ENCODE data around the gene FRG2C. TPM values are rescaled to one million over a fixed set of nuclear protein-coding genes. Genes with fewer than 3 reads are reported as not detected.
A peak's percentile ranks its signal among the peaks of the same experiment; 100 is the strongest.
"Not testable (repeated sequence)": the region's sequence is repeated elsewhere in the genome, so short reads cannot be mapped to it uniquely, and the experiment has no call there.

Gene FRG2C
- not detected for total RNA-seq

DNA sequence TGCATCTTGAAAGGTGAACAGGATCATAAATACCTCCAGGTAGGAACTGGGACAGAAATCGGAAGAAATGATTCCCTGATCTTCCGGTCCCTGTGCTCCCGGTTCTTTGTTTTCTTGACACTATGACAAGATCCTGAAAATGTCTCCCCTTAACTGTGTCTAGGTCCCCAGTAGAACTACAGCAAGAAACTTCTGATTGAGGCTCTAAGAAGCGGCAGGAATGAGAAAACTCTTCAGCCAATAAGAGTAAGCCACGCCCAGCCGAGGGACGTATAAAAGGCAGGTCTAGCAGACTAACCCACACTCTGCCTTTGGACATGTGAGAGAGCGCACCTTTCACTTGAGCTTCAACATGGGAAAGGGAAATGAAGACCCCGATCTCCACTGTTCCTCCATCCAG is at the start of gene FRG2C:
FRG2C (plus strand) TSS at position 301 of the 400 bp plus-strand sequence; CDS start at position 353, 52 bp downstream.
- peaks cover 23% of the 10 kb centered on the region for H3K27me3 Mint-ChIP-seq
- not testable (repeated sequence) for H3K27ac Mint-ChIP-seq; H3K4me3 Mint-ChIP-seq; H3K36me3 Mint-ChIP-seq (ENCODE audit: low read depth); ATAC-seq (replicated peaks); H3K4me1 Mint-ChIP-seq; H3K9me3 Mint-ChIP-seq

DNA sequence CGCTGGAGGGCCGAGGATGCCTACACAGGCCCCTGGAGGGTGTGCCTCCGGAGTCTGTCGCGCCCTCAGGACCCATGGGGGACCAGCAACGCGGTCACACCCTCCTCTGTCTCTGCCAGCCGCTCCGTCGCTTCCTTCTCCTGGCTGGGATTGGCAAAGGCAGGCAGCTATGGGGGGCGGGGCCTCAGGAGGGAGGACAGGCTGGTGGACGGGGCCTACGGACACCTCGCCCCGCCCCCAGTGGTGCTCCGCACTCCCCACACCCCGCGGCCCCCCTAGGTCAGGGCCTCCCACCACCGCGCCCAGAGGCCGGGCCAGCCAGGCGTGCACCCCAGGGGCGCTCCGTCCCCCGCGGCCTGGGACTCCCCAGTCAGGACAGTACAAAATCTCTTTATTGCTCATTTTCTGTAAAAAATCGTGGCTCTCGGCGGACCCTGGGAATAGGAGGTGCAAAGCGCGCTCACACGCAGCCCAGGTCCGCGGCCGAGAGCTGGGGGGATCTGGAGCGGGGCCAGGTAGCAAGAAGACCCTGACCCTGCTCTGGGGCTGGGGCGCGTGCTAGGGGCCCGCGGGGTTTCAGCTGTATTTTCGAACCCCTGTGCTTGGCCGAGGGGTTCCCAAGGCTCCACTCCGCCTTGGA is 45.3 kb upstream of the FRG2C start:
- H3K27me3 Mint-ChIP-seq; ATAC-seq (replicated peaks); H3K27ac Mint-ChIP-seq; H3K4me3 Mint-ChIP-seq; H3K9me3 Mint-ChIP-seq; H3K4me1 Mint-ChIP-seq; H3K36me3 Mint-ChIP-seq (ENCODE audit: low read depth): not testable (repeated sequence)

DNA sequence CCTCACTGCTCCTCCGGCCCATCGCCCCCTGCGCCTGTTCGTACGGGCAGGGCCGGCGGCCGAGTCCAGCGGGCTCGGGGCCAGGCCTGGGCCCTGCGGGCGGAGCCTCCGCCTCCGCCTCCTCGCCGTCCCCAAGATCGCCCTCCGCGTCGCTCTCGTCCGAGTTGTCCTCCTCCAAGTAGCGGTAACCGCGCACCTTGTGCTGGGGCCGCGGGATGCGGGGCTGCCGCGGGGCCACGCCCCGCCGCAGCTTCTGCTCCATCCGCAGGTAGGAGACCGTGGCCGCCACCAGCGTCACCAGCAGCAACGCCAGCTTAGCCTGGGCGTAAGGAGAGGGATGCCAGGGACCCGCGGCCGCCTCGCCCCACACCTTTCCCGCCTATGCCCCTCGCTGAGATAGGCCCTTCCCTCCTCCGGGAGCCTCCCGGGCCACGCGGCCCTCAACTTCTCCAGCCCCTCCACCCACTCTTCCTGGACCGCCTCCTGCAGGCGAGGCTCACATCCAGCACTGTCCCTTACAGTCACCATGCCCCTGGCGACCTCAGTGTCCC is 44.6 kb upstream of the FRG2C start:
- H3K27me3 Mint-ChIP-seq; H3K36me3 Mint-ChIP-seq (ENCODE audit: low read depth): not testable (repeated sequence)
- peak overlapping the region; percentile 9 for H3K4me3 Mint-ChIP-seq

DNA sequence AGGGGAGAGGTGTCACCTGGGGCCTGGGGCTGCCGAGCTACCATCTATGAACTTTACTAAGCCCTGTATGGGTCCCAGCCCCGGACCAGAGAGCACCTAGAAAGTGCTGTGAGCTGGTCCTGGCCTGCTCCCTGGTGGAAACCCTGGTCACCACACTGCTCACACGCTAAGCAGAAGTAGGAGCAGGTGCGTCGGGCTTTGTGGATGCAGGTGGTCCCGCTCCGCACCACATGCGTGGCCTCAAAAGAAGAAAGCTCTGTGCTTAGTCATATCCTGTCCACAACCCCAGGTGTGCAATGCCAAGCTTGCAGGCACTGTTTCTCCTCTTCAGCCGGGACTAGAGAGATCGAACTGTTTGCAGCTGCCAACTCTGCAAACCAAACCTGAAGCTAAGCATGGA is 42.4 kb upstream of the FRG2C start:
- not testable (repeated sequence) for H3K36me3 Mint-ChIP-seq (ENCODE audit: low read depth); H3K27ac Mint-ChIP-seq; ATAC-seq (replicated peaks); H3K9me3 Mint-ChIP-seq; H3K4me1 Mint-ChIP-seq; H3K27me3 Mint-ChIP-seq; H3K4me3 Mint-ChIP-seq

More for the DNA sequence above, 44.6 kb upstream of the FRG2C start:
- not testable (repeated sequence) for H3K9me3 Mint-ChIP-seq; H3K27ac Mint-ChIP-seq; ATAC-seq (replicated peaks); H3K4me1 Mint-ChIP-seq

DNA sequence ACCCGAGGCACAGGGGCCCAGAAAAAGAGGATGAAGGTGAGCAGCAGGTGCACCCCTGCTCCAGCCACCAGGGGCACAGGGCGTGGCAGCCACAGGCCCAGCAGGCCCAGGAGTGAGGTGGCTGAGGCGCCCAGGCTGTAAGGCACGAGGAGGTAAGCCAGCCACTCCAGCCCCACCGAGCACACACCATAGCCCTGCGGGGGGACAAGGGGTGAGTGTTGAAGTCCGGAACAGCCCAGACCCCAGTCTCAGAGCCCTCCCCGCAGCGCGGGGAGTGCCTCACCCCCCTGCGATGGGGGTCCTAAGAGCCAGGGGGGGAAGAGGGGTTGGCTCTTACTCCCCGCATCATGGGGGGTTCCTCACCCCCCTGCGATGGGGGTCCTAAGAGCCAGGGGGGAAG is 40.5 kb upstream of the FRG2C start:
- H3K4me3 Mint-ChIP-seq; H3K9me3 Mint-ChIP-seq; H3K27me3 Mint-ChIP-seq; ATAC-seq (replicated peaks); H3K4me1 Mint-ChIP-seq; H3K27ac Mint-ChIP-seq; H3K36me3 Mint-ChIP-seq (ENCODE audit: low read depth): not testable (repeated sequence)

DNA sequence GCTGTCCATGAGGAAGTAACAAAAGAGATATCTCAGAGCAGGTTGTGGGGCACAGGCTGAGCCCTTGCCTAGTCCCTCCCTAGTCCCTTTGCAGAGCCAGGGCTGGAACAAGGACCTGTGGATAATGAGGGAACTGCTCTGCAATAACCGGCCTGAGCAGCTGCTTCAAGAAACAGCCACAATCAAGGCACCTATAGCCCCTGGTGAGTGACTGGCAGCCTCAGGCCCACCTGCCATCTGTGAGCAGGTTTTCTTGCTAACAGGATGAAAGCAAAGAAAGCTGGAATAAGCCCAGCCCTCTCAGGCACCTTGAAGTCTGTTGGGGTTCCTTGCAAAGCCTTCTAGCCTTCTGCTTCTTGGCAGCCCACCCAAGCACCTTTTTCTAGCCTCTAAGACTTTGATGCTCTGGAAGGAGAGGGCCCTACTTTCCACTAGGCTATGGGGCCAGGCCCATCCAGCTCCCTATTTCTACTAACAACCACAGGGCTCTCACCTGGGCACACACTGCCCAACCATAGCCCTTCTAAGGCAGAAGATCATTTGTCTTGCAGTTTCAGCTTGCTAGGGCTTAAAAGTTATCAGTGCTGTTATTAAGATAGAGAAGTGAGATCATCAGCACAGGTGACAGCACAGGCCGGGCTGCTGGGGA is 33.1 kb upstream of the FRG2C start:
- not testable (repeated sequence) for H3K4me1 Mint-ChIP-seq; H3K27ac Mint-ChIP-seq; H3K4me3 Mint-ChIP-seq; H3K9me3 Mint-ChIP-seq; H3K27me3 Mint-ChIP-seq; ATAC-seq (replicated peaks); H3K36me3 Mint-ChIP-seq (ENCODE audit: low read depth)

DNA sequence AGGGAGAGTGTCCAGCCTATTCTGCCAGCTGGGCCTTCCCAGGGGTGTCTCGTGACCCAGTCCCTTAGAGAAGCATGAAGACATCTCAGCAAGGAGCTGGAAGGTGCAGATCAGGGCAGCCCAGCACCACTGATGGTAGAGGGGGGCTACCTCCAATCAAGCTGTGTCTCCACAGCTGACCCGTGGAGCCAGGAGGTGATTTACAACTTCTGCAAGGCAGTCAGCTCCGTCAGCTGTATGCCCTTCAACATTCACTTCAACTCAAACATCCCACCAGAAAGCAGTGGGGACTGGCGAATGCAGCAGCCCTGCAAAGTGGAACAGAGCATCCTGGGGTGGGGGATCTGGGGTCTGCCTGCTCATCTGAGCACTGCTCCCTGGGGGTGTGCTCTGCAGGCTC is 32.6 kb upstream of the FRG2C start:
- Mint-ChIP-seq H3K27me3 (peaks cover 3% of the 10 kb centered on the region), H3K36me3 (ENCODE audit: low read depth) (no peaks in the 10 kb centered on the region), H3K9me3 (no peaks in the 10 kb centered on the region), H3K4me3 (no peak overlapping the region), H3K27ac (no peak overlapping the region), H3K4me1 (no peaks in the 10 kb centered on the region)
- no peak for ATAC-seq (replicated peaks)

DNA sequence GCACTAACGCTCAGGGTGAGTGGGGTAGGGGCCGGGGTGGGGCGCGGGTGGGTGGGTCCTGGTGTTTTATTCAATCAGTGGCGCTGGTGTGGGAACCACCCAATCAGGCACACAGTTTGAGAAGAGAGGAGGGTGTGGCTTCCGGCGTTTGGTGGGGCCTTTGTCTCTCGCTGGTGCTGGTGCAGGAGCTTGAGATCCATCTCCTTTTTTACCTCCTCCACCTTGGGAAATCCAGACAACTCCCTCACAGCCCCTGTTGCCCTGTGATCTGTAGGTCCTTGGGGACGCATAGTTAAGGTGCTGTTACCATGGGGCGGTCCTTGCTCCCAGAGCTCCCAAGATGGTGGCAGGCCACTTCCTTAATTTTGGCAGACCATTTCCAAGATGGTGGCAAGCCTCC is 25.2 kb upstream of the FRG2C start:
- not testable (repeated sequence) for H3K36me3 Mint-ChIP-seq (ENCODE audit: low read depth); ATAC-seq (replicated peaks); H3K9me3 Mint-ChIP-seq; H3K27me3 Mint-ChIP-seq; H3K4me1 Mint-ChIP-seq; H3K27ac Mint-ChIP-seq; H3K4me3 Mint-ChIP-seq

DNA sequence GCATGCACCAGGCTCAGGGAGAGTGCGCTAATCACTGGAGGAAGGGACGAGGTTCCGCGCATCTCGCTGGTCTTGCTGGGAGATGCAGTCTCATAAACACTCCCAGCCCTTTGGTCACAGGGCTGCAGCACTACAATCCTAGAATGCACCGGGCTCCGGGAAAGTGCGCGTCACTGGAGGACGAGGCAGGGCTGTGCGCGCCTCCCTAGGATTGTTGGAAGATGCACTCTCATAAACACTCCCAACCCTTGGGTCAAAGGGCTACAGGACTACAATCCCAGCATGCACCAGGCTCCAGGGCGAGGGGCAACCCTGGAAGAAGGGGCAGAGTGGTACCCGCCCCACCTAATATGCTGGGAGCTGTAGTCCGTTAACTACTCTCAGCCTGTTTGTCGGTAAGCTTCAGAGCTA is 23.0 kb upstream of the FRG2C start:
- not testable (repeated sequence) for H3K9me3 Mint-ChIP-seq; ATAC-seq (replicated peaks); H3K4me1 Mint-ChIP-seq; H3K36me3 Mint-ChIP-seq (ENCODE audit: low read depth); H3K27ac Mint-ChIP-seq; H3K27me3 Mint-ChIP-seq
- H3K4me3 Mint-ChIP-seq, result peak overlapping the region; percentile 63

DNA sequence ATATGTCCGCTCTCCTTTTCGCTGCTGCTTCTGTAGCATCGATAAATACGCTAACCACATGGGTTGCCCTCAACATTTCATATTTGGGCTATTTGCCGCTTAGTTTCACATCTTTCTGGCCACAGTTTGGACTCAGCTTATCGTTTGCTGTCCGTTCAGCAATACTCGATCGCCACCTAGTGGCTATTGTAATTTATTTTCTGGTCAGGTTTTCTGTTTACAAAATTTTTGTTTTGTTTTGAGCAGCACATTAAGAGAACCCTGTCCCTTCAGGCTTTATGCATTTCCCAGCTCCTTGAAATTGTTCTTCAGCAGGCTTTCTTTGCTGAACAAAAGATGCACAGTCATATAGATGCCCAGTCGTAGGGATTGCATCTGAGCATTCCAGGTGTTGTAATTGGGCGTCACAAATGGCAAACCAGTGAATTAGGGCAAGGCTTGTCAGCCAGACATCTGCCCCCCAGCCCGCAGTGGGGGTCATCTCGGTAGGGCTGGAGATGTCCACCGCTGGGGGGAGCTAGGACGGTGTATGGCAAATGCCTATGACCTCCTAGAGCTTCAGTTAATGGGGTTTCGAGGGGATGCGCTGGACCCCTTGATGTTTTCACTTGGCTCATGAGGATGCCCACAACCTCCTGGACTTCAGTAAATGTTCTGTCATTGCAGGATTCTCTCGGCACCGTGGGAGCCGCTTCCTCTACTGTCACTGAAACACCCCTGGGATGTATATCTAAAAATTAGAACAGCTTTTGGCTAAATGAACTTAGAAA is 20.9 kb upstream of the FRG2C start:
- H3K27me3 Mint-ChIP-seq; H3K9me3 Mint-ChIP-seq; H3K4me1 Mint-ChIP-seq; H3K36me3 Mint-ChIP-seq (ENCODE audit: low read depth); H3K27ac Mint-ChIP-seq; ATAC-seq (replicated peaks): not testable (repeated sequence)
- H3K4me3 Mint-ChIP-seq, result peak overlapping the region; percentile 40

DNA sequence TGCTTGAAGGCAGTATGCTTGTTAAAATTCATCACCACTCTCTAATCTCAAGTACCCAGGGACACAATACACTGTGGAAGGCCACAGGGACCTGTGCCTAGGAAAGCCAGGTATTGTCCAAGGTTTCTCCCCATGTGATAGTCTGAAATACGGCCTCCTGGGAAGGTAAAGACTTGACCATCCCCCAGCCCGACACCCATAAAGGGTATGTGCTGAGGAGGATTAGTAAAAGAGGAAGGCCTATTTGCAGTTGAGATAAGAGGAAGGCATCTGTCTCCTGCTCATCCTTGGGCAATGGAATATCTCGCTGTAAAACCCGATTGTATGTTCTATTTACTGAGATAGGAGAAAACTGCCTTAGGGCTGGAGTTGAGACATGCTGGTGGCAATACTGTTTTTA is 18.6 kb upstream of the FRG2C start:
- not testable (repeated sequence) for H3K4me3 Mint-ChIP-seq; H3K27ac Mint-ChIP-seq; H3K4me1 Mint-ChIP-seq; H3K9me3 Mint-ChIP-seq; H3K36me3 Mint-ChIP-seq (ENCODE audit: low read depth); H3K27me3 Mint-ChIP-seq; ATAC-seq (replicated peaks)

DNA sequence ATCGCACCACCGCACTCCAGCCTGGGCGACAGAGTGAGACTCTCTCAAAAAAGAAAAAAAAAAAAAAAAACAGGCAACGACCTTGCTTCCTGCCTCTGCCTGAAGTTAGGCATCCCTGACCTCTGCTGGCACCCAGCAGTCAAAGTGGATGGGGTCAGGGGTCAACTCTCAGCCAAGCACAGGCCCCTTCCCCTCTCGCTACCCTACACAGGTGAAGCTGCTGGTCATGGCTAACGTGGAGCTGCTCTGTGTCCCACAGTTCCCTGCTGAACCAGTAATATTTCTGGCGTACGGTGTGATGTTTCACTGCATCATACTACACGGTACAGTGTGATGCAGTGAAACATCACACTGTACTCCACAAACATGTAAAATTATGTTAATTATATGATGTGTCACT is 13.9 kb upstream of the FRG2C start:
- Mint-ChIP-seq H3K27me3 (peaks cover 3% of the 10 kb centered on the region), H3K4me3 (no peak overlapping the region), H3K4me1 (no peaks in the 10 kb centered on the region), H3K27ac (no peak overlapping the region), H3K9me3 (no peaks in the 10 kb centered on the region), H3K36me3 (ENCODE audit: low read depth) (no peaks in the 10 kb centered on the region)
- ATAC-seq (replicated peaks), result no peak

DNA sequence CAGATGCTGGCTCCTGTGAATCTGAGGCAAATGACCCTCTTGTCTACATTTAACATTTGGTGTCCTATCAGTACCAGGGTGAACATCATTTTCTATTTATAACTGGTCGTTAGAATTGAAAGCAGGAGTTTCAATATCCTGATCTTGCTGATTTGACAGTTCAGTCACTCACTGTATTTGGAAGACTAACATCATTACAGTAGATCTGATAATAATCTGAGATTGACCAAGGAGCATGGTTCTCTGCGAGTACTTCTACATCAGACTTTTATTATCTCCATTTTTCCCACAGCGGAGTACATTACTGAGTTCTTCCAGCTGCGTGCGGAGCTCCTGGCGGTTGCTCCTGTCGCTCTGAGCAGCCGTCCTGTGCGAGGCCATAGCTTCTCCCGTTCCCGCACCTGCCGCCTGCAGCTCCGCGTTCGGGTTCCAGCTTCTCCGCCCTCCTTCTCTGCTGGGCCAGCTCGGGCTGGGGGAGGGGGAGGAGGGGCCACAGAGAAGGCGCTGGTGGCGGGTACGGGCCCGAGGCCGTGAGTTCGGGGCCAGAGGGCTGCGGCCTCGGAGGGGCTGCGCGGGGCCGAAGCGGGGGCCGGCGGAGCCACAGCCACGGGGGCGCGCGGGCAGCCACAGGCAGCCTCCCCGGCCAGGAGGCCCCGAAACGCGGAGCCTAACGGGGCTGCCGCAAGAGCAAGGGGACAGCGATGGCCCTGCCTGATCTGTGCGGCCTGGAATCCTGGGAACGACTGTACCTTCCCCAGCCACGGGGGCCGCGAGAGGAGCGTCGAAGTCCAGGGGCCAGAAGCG is 8.8 kb upstream of the FRG2C start:
- H3K9me3 Mint-ChIP-seq; H3K4me1 Mint-ChIP-seq; H3K4me3 Mint-ChIP-seq; H3K36me3 Mint-ChIP-seq (ENCODE audit: low read depth); ATAC-seq (replicated peaks); H3K27ac Mint-ChIP-seq: not testable (repeated sequence)
- peaks cover 14% of the 10 kb centered on the region for H3K27me3 Mint-ChIP-seq

DNA sequence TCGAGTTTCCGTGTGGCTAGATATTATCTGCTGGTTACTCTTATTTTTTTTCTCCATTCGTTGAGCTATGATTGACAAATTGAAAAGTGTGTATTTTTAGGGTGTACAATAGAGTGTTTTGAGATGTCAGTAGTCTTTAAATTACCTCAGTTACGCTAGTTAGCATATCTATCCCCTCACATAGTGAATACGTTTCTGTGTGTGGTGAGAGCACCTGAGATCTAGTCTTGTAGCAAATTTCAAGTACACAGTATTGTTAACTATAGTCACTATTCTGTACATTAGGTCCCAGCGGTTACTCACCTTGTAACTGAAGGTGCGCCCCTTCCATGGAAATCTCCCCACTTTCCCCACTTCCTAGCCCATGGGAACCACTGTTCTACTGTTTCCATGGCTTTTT is 8.2 kb upstream of the FRG2C start:
- not testable (repeated sequence) for H3K36me3 Mint-ChIP-seq (ENCODE audit: low read depth); H3K9me3 Mint-ChIP-seq; H3K4me1 Mint-ChIP-seq; ATAC-seq (replicated peaks); H3K27ac Mint-ChIP-seq; H3K4me3 Mint-ChIP-seq
- H3K27me3 Mint-ChIP-seq, result peaks cover 17% of the 10 kb centered on the region

All from activated T-helper 17 cell treated with anti-CD3 and anti-CD28 coated beads, Interleukin-2, amount 50 U/mL, for 72 hours (primary cell).